ENCODE results near the gene E2F7.

The E2F7 gene

GRCh38 chr12:77002382-77002781 is 63.0 kb downstream of the E2F7 start:
- no peak for DNase-seq (ENCODE audit: extremely low read depth, low read depth)
- no peak for TF ChIP-seq CTCF (IDR thresholded peaks at IDR 0.05; ENCODE audit: low read depth, low read length)

- TF ChIP-seq CTCF (IDR thresholded peaks at IDR 0.05; ENCODE audit: low read depth, low read length): no peak
- no peak for DNase-seq (ENCODE audit: extremely low read depth, low read depth)
These were observed 64.1 kb downstream of the E2F7 start for GRCh38 chr12:77001276-77001675.

GRCh38 chr12:76998908-76999556 is 66.3 kb downstream of the E2F7 start:
- no peak for DNase-seq (ENCODE audit: extremely low read depth, low read depth)
- no peak for TF ChIP-seq CTCF (IDR thresholded peaks at IDR 0.05; ENCODE audit: low read depth, low read length)

GRCh38 chr12:76998386-76998785 is 67.0 kb downstream of the E2F7 start:
- no peak for DNase-seq (ENCODE audit: extremely low read depth, low read depth)
- no peak for TF ChIP-seq CTCF (IDR thresholded peaks at IDR 0.05; ENCODE audit: low read depth, low read length)

- no peak for DNase-seq (ENCODE audit: extremely low read depth, low read depth)
- TF ChIP-seq CTCF (IDR thresholded peaks at IDR 0.05; ENCODE audit: low read depth, low read length): no peak
These were observed 68.2 kb downstream of the E2F7 start for GRCh38 chr12:76997011-76997780.

- TF ChIP-seq CTCF (IDR thresholded peaks at IDR 0.05; ENCODE audit: low read depth, low read length): no peak
- no peak for DNase-seq (ENCODE audit: extremely low read depth, low read depth)
These were observed 74.7 kb downstream of the E2F7 start for GRCh38 chr12:76990716-76991115.

GRCh38 chr12:76984566-76984965 is 80.8 kb downstream of the E2F7 start:
- no peak for TF ChIP-seq CTCF (IDR thresholded peaks at IDR 0.05; ENCODE audit: low read depth, low read length)
- no peak for DNase-seq (ENCODE audit: extremely low read depth, low read depth)

Measured in AG09319 (cell line).